CD4-positive, alpha-beta T cell treated with Interleukin-21 for 1 hour (primary cell): ENCODE data around the gene ATP6V1G2.
A peak's percentile ranks its signal among the peaks of the same experiment; 100 is the strongest.

Experiments used
- DNase-seq: peaks from one replicate; pipeline ENCODE4 v3.0.0-alpha.2; 2020

The ATP6V1G2 gene

DNA sequence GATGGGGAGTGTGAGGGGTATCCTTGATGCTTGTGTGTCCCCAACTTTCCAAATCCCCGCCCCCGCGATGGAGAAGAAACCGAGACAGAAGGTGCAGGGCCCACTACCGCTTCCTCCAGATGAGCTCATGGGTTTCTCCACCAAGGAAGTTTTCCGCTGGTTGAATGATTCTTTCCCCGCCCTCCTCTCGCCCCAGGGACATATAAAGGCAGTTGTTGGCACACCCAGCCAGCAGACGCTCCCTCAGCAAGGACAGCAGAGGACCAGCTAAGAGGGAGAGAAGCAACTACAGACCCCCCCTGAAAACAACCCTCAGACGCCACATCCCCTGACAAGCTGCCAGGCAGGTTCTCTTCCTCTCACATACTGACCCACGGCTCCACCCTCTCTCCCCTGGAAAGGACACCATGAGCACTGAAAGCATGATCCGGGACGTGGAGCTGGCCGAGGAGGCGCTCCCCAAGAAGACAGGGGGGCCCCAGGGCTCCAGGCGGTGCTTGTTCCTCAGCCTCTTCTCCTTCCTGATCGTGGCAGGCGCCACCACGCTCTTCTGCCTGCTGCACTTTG lies 29.0 kb upstream of the ATP6V1G2 start, which contains the start of gene TNF:
Gene TNF, plus strand, starts transcription at position 231 of the 567 bp plus-strand sequence. Its CDS starts 177 bp downstream, at position 408.
- DNase-seq, result peak; percentile 94

DNA sequence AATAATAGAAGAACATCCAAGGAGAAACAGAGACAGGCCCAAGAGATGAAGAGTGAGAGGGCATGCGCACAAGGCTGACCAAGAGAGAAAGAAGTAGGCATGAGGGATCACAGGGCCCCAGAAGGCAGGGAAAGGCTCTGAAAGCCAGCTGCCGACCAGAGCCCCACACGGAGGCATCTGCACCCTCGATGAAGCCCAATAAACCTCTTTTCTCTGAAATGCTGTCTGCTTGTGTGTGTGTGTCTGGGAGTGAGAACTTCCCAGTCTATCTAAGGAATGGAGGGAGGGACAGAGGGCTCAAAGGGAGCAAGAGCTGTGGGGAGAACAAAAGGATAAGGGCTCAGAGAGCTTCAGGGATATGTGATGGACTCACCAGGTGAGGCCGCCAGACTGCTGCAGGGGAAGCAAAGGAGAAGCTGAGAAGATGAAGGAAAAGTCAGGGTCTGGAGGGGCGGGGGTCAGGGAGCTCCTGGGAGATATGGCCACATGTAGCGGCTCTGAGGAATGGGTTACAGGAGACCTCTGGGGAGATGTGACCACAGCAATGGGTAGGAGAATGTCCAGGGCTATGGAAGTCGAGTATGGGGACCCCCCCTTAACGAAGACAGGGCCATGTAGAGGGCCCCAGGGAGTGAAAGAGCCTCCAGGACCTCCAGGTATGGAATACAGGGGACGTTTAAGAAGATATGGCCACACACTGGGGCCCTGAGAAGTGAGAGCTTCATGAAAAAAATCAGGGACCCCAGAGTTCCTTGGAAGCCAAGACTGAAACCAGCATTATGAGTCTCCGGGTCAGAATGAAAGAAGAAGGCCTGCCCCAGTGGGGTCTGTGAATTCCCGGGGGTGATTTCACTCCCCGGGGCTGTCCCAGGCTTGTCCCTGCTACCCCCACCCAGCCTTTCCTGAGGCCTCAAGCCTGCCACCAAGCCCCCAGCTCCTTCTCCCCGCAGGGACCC lies 28.0 kb upstream of the ATP6V1G2 start:
- DNase-seq, result no peak

DNA sequence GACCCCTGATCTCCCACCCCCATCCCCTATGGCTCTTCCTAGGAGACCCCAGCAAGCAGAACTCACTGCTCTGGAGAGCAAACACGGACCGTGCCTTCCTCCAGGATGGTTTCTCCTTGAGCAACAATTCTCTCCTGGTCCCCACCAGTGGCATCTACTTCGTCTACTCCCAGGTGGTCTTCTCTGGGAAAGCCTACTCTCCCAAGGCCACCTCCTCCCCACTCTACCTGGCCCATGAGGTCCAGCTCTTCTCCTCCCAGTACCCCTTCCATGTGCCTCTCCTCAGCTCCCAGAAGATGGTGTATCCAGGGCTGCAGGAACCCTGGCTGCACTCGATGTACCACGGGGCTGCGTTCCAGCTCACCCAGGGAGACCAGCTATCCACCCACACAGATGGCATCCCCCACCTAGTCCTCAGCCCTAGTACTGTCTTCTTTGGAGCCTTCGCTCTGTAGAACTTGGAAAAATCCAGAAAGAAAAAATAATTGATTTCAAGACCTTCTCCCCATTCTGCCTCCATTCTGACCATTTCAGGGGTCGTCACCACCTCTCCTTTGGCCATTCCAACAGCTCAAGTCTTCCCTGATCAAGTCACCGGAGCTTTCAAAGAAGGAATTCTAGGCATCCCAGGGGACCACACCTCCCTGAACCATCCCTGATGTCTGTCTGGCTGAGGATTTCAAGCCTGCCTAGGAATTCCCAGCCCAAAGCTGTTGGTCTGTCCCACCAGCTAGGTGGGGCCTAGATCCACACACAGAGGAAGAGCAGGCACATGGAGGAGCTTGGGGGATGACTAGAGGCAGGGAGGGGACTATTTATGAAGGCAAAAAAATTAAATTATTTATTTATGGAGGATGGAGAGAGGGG lies 27.1 kb upstream of the ATP6V1G2 start:
- DNase-seq, result no peak

DNA sequence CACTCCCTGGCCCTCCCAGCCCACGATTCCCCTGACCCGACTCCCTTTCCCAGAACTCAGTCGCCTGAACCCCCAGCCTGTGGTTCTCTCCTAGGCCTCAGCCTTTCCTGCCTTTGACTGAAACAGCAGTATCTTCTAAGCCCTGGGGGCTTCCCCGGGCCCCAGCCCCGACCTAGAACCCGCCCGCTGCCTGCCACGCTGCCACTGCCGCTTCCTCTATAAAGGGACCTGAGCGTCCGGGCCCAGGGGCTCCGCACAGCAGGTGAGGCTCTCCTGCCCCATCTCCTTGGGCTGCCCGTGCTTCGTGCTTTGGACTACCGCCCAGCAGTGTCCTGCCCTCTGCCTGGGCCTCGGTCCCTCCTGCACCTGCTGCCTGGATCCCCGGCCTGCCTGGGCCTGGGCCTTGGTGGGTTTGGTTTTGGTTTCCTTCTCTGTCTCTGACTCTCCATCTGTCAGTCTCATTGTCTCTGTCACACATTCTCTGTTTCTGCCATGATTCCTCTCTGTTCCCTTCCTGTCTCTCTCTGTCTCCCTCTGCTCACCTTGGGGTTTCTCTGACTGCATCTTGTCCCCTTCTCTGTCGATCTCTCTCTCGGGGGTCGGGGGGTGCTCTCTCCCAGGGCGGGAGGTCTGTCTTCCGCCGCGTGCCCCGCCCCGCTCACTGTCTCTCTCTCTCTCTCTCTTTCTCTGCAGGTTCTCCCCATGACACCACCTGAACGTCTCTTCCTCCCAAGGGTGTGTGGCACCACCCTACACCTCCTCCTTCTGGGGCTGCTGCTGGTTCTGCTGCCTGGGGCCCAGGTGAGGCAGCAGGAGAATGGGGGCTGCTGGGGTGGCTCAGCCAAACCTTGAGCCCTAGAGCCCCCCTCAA lies 25.9 kb upstream of the ATP6V1G2 start, which contains the start of gene LTA:
Gene LTA, plus strand, starts transcription at position 249 of the 871 bp plus-strand sequence. Its CDS starts 454 bp downstream, at position 703.
- DNase-seq, result peak; percentile 83

DNA sequence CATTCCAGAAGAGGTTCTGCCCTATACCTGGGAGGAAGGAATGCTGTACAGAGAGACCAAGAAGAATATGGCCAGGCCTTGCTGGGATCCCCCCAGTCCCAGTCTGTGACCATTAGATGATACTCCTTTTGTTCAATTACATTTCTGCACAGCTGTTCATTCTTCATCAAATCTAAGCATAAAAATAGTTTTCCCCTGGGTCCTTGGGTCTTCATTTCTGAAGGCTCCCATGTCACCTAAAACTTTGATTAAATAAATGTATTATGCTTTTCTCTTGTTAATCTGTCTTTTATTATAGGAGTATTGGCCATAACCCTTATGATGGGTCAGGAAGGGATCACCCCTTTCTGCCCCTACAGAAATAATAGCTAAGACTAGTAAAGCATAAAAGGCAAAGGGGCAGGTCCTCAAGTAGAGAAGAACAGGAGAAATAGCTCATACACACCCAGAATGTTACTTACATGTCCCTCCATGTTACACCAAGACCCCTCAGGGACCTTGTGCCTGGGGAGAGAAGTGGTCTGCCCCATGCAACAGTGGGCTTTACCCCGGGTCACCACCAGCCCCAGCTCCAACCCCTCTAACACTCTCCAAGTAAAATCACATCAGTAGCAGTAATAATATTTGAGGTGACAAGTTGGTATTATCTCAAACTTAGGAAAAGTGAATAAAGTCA lies 23.6 kb upstream of the ATP6V1G2 start:
- DNase-seq, result no peak

DNA sequence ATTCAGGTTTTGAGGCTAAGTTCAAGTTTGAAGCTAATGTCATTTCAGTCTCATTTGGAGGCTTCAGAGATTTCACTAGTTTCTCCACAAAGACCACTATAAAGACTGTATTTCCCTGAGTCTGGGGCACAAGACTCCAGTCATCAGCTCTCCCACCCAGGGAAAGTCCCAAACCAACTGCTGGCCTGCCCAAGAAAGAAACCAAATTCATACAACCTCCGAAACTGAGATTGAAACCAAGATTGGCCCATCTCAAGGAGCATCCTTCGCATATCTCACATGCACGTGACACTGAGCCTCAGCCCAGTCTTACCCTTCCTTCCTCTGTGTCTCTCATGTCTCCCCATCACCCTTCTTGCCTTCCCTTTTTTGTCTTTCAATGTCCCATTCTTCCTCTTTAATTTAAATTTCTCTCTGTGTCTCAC lies 22.1 kb upstream of the ATP6V1G2 start:
- peak; percentile 89 for DNase-seq

DNA sequence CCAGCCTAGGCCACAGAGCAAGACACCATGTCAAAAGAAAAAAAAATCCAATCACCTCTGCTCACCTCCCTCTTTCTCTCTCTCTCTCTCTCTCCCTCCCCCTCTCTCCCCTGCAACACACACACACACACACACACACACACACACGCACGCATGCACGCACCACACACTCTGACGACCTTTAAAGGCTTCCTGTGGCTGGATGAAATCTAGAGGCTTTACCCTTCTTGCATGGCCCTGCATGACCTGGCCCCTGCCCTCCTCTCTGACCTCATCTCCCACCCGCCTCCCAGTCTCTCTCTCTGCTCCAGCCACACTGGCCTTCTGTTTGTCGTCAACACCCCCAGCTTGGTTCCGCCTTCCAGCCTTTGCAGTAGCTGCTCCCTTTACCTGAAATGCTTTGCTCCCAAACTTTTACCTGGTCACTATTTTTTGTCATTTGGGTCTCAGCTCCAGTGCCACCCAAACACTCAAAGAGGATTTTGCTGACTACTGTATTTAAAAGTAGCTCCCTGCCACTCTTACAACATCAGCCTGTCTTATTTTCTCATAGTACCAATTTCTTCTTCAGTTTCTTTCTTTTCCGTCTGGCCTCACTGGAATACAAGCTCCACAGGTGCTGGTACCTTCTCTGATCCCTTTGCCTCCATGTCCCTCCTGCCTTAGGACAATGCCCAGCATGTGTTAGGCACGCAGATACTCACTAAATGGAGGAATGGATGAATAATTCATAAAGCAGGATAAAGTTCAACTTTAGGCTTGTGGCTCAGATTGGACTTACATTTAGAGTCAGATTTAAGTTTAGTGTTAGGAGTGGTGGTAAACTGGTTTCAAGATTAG lies 21.3 kb upstream of the ATP6V1G2 start:
- DNase-seq, result peak; percentile 55

DNA sequence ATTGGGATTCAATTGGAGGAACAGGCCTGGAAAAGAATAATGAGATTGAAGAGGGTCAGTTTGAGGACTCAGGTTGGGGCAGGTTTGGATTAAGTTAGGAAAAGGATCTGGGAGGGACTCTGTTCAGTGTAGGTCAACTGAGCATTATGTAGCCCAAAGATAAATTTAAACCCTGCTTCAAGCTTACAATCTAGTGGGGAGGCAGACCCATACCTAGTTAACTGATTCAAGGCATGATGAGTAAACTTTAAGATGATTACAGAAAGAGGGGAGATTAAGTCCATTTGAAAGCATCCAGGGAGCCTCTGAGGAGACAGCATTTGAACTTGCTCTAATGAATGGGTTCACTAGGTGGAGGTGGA lies 14.3 kb upstream of the ATP6V1G2 start:
- DNase-seq, result no peak

DNA sequence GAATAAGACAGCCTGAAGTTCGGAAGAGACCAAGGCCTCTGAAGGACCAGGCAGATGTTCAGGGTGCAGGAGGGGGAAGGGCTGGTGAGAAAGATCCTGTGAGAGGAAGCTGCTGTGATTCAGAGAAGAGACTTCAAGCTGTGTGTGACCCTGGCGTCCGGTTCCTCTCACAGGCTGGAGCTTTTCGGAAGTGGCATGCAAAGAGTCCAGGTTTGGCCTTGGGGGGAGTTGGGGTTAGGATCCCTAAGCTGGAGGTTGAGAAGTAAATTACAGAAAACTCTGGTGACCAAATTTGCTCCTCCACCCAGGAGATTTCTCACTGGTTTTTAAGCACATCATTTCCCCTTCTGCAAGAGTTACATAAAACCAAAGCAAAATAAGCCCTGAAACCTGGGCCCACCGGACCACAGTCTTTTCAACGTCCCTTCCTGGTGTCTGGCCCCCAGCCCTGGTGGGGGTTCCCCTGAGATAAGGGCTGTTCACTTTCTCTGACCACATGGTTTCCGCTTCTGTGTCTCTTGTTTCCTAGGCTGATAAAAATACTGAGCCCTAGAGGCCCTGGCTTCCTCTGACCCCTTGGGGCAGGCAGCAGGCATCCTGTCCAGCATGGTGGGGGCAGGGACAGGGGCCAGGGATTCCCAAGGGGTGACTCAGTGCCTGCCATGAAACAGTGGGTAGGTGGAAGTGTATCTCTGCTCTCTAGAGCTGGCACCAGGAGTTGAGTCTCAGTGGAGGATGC lies 13.7 kb upstream of the ATP6V1G2 start:
- peak; percentile 65 for DNase-seq

DNA sequence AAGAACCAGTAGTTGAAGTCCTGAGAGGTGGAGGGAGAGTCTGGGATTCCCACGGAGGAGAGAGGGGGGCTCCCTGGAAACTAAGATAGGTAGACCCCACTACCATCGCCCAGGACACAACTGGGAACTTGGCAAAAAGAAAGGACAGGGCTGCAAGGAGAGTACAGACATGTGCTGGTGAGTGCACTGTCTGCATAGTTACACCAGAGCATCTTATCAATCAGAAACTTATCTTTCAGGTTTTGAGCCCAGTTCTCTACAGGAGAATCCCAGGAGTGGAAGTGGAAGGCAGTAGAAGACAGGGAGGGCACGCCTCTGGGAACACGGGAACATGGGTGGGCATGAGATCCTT lies 13.2 kb upstream of the ATP6V1G2 start:
- DNase-seq, result no peak

DNA sequence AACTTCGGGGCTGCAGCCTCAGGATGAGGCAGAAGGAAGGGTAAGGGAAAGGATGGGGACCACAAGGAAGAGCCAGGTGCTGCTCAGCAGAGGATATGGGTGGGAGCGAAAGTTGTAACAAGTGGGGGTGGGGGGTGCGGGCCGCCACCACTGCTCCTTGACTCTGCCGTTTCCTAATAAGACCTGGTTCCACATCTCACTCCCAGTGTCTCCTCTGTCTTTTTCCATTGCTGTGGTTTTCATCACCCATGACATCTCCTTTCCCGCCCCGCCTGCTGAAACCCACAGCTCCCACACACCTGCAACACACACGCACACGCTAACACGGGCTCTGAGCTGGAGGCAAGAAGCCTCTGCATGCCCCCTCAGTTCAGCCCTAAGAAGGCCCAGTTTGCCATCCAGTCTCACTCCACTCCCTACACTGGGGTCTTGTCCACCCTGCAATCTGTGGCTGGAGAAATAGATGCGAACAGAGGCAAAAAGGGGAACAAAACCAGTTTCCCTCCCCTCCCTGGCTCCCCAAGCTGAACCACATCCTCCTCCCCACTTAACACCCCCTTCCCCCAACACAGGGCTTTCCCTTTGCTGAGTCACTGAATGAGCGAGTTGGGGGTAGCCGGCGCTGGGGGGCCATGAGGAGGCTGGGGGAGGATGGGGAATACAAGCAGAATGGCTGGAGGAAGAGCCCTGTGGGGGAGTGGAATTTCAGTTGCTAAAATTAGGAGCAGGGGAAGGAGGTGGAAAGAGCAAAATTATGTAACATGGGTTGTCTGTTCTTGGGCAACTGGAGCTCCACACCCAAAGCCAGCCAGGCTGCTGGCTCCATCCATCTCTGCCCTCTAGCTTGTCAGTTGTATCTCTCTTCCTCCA lies 12.5 kb upstream of the ATP6V1G2 start:
- peak; percentile 74 for DNase-seq

DNA sequence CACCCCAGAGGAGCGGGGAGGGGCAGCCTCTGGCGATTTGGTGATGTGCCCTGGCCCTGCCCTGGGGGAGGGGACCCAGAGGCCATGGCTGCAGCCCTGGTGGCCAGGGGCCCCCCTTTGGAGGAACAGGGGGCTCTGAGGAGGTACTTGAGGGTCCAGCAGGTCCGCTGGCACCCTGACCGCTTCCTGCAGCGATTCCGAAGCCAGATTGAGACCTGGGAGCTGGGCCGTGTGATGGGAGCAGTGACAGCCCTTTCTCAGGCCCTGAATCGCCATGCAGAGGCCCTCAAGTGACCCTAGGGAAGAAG lies 11.9 kb upstream of the ATP6V1G2 start:
- DNase-seq, result no peak

DNA sequence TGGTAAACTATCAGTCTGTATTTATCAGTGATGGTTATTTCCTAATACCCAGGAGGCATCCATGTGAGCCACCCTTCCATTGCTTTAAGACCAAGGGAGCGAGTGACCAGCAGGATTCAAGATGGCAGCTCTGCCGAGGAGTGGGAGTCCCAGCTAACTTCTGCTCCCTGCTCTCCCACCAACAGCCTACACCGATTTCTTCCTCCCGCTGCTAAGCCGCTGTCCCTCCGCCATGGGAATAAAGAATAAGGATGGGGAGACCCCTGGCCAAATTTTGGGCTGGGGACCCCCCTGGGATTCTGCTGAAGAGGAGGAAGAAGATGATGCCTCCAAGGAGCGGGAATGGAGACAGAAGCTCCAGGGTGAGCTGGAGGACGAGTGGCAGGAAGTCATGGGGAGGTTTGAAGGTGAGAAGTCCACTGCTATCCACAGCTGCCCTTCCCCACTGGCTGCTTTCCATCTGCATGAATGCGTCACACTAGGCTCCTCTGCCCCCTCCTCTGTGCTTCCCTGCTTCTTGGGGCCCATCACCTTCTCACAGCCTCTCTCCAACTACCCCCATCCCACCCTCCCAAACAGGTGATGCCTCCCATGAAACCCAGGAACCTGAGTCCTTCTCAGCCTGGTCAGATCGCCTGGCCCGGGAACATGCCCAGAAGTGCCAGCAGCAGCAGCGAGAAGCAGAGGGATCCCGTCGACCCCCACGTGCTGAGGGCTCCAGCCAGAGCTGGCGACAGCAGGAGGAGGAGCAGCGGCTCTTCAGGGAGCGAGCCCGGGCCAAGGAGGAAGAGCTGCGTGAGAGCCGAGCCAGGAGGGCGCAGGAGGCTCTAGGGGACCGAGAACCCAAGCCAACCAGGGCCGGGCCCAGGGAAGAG lies 11.3 kb upstream of the ATP6V1G2 start:
- no peak for DNase-seq

DNA sequence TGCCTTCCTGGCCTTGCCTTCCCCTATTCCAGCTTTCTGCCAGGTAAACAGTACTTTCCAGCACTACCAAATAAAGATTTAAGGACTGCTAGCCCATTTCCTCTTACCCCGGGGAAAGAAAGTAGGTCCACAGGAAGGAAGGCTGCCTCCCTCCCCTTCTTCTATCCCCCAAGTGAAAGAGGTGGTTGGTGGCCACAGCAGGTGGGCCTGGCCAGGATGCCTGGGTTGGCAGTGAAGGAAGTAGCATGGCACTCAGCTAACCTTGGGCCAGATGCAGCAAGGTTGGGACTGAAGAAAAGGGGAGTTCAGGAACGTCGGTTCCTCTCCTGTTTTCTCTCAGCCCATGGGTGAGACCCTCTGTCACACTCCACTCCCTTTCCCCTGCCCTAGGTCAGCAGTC lies 9.9 kb upstream of the ATP6V1G2 start:
- DNase-seq, result peak; percentile 29

DNA sequence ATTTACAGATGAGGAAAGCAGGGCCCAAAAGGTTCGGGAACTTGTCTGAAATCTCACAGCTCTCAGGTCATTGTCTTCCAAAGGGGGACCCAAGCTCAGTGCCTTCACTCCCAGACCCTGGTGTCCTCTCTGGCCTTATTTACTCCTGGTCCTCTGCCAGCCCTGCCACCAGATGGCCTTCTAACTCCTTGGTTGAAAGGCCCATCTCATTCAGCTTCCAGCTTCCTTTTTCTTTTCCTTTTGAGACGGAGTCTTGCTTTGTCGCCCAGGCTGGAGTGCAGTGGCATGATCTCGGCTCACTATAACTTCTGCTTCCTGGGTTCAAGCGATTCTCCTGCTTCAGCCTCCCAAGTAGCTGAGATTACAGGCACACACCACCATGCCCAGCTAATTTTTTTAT lies 5.0 kb upstream of the ATP6V1G2 start:
- DNase-seq, result peak; percentile 80

DNA sequence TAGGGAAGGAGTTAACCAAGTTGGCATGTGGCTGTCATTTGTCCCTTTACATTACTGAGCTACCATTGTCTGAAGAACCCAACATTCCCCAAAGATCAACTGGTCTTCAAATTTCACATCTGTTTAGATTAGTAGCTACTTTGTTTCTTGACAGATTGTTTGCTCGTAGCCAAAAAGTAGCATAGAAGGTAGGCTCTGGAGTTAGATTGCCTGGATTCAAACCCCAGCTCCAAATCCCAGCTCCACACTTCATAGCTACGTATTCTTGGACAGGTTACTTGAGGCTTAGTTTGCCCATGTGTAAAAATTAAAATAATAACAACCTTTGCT lies 2.1 kb upstream of the ATP6V1G2 start:
- DNase-seq, result no peak

DNA sequence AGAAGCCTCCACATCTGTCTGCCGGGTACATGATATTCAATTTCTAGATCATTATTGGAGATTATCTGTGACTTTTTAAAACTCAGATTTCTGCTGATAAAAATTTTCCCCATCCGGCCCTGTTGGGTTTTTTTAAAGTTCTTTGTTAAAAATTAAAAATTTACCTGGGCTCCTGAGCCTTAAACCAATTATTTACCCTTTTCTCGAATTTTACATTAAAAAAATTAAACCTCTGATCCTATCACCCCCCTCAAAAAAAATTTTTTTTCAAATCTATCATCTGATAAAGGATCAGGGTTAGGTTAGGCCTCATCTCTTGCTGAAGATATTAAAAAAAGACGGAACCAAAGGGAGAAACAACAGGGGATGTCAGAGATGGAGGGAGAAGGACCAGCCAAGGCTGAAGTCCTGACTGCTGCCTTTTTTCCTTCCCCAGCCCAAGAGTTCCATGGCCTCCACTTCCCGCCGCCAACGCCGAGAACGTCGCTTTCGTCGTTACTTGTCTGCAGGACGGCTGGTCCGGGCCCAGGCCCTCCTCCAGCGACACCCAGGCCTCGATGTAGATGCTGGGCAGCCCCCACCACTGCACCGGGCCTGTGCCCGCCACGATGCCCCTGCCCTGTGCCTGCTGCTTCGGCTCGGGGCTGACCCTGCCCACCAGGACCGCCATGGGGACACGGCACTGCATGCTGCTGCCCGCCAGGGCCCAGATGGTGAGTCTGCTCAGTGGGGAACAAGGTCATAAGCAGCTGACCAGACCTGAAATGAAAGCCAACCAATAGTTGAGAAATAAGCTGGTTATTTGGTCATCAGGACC lies 1.5 kb upstream of the ATP6V1G2 start:
- DNase-seq, result no peak
